ENCODE data around the gene RAB6B.

DNA sequence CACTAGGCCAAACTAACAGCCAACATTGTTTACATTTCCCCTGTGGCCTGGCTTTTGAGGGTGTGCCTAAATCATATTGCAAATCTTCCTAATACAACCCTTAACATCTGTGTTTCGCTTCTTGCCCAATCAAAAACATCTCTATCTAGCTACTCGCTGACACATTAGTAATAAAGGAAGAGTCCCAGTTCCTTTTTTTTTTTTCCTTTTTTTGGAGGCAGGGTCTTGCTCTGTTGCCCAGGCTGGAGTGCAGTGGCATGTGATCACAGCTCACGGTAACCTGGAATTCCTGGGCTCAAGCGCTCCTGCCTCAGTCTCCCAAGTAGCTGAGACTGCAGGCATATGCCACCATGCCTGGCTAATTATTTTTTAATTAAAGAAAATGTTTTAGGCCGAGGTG lies 92.2 kb downstream of the RAB6B start:
- TF ChIP-seq, protein P1, sequence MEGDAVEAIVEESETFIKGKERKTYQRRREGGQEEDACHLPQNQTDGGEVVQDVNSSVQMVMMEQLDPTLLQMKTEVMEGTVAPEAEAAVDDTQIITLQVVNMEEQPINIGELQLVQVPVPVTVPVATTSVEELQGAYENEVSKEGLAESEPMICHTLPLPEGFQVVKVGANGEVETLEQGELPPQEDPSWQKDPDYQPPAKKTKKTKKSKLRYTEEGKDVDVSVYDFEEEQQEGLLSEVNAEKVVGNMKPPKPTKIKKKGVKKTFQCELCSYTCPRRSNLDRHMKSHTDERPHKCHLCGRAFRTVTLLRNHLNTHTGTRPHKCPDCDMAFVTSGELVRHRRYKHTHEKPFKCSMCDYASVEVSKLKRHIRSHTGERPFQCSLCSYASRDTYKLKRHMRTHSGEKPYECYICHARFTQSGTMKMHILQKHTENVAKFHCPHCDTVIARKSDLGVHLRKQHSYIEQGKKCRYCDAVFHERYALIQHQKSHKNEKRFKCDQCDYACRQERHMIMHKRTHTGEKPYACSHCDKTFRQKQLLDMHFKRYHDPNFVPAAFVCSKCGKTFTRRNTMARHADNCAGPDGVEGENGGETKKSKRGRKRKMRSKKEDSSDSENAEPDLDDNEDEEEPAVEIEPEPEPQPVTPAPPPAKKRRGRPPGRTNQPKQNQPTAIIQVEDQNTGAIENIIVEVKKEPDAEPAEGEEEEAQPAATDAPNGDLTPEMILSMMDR (IDR thresholded peaks at IDR 0.05; ENCODE audit: low read depth, low read length): no peak
- no peak for TF ChIP-seq EZH2phosphoT487 (IDR thresholded peaks at IDR 0.05; ENCODE audit: low read depth)

Measured in OCI-LY3 (cell line).